IgD-negative memory B cell (primary cell): ENCODE results near the gene TMA7B. TPM values are rescaled to one million over a fixed set of nuclear protein-coding genes. Genes with fewer than 3 reads are reported as not detected.
A peak's percentile ranks its signal among the peaks of the same experiment; 100 is the strongest.

ENCODE experiments used
- H3K27ac Mint-ChIP-seq, 3 donors: one replicate each; pipeline ENCODE4 v1.8.0; 2020 to 2022; ENCODE audit warnings: mild to moderate bottlenecking in 3 of 3, mixed read lengths in 3 of 3, moderate library complexity in 1 of 3
- H3K27me3 Mint-ChIP-seq: one replicate; pipeline ENCODE4 v1.8.0; 2021; ENCODE audit warnings: mixed read lengths
- H3K36me3 Mint-ChIP-seq: one replicate; pipeline ENCODE4 v1.8.0; 2020; ENCODE audit warnings: mild to moderate bottlenecking, mixed read lengths
- H3K4me1 Mint-ChIP-seq, 3 donors: one replicate each; pipeline ENCODE4 v1.8.0; 2020 to 2022; ENCODE audit warnings: mixed read lengths in 3 of 3, mild to moderate bottlenecking in 1 of 3
- H3K4me3 Mint-ChIP-seq, 4 donors: one replicate each; pipeline ENCODE4 v1.8.0; 2020 to 2022; ENCODE audit warnings: mild to moderate bottlenecking in 4 of 4, mixed read lengths in 4 of 4, moderate library complexity in 3 of 4
- H3K9me3 Mint-ChIP-seq, 3 donors: one replicate each; pipeline ENCODE4 v1.8.0; 2020 to 2021; ENCODE audit warnings: mixed read lengths in 3 of 3, mild to moderate bottlenecking in 1 of 3
- polyA plus RNA-seq: library from polyadenylated mRNA; unstranded; fragments of 300-500 nt; fragmentation: Illumina TruSeq; gene quantifications from one replicate; pipeline ENCODE4 v1.2.3, GENCODE V29; 2021

Gene TMA7B
- polyA plus RNA-seq, 1 donor from 2014 or later, result 0.78 TPM

- Mint-ChIP-seq H3K4me1 (peaks cover 0 to 8% (median under 1%) of the 10 kb centered on the region in 3 donors), H3K9me3 (no peaks in the 10 kb centered on the region), H3K27me3 (peaks cover 3% of the 10 kb centered on the region), H3K4me3 (peak overlapping the region in 2 of 4 donors; percentile 24 to 70), H3K36me3 (peaks cover 3% of the 10 kb centered on the region), H3K27ac (no peak overlapping the region)
Measured at GRCh38 chr22:39925909-39926679, 34.1 kb upstream of the TMA7B start.

GRCh38 chr22:39926753-39927152, 33.4 kb upstream of the TMA7B start:
- H3K27ac Mint-ChIP-seq, result no peak overlapping the region
- H3K4me3 Mint-ChIP-seq, result peak overlapping the region in 1 of 4 donors; percentile 70
- no peaks in the 10 kb centered on the region for H3K9me3 Mint-ChIP-seq

GRCh38 chr22:39927544-39927943, 32.7 kb upstream of the TMA7B start:
- Mint-ChIP-seq H3K4me1 (peaks cover 0 to 5% (median 0%) of the 10 kb centered on the region in 3 donors), H3K27ac (no peak overlapping the region), H3K9me3 (no peaks in the 10 kb centered on the region), H3K4me3 (peak overlapping the region in 1 of 4 donors; percentile 39), H3K27me3 (no peaks in the 10 kb centered on the region), H3K36me3 (no peaks in the 10 kb centered on the region)

More at GRCh38 chr22:39926753-39927152, 33.4 kb upstream of the TMA7B start:
- H3K27me3 Mint-ChIP-seq, result peaks cover 3% of the 10 kb centered on the region
- peaks cover 0 to 8% (median 0%) of the 10 kb centered on the region in 3 donors for H3K4me1 Mint-ChIP-seq
- peaks cover 3% of the 10 kb centered on the region for H3K36me3 Mint-ChIP-seq

GRCh38 chr22:39928536-39929520, 31.4 kb upstream of the TMA7B start:
- no peaks in the 10 kb centered on the region for H3K9me3 Mint-ChIP-seq
- no peaks in the 10 kb centered on the region for H3K27me3 Mint-ChIP-seq
- no peak overlapping the region for H3K27ac Mint-ChIP-seq
- H3K36me3 Mint-ChIP-seq, result no peaks in the 10 kb centered on the region
- no peak overlapping the region for H3K4me3 Mint-ChIP-seq
- peaks cover 7 to 11% (median 10%) of the 10 kb centered on the region in 3 donors for H3K4me1 Mint-ChIP-seq

- no peak overlapping the region for H3K4me3 Mint-ChIP-seq
- peaks cover 20 to 27% (median 21%) of the 10 kb centered on the region in 3 donors for H3K4me1 Mint-ChIP-seq
- no peak overlapping the region for H3K27ac Mint-ChIP-seq
- no peaks in the 10 kb centered on the region for H3K36me3 Mint-ChIP-seq
- H3K27me3 Mint-ChIP-seq, result no peaks in the 10 kb centered on the region
- H3K9me3 Mint-ChIP-seq, result no peaks in the 10 kb centered on the region
Measured at GRCh38 chr22:39931251-39931650, 28.9 kb upstream of the TMA7B start.

GRCh38 chr22:39932166-39932565, 28.0 kb upstream of the TMA7B start:
- H3K36me3 Mint-ChIP-seq, result no peaks in the 10 kb centered on the region
- no peaks in the 10 kb centered on the region for H3K9me3 Mint-ChIP-seq
- H3K4me3 Mint-ChIP-seq, result no peak overlapping the region
- H3K27me3 Mint-ChIP-seq, result no peaks in the 10 kb centered on the region
- H3K4me1 Mint-ChIP-seq, result peaks cover 27 to 31% (median 30%) of the 10 kb centered on the region in 3 donors
- peak overlapping the region in 1 of 3 donors; percentile 9 for H3K27ac Mint-ChIP-seq

GRCh38 chr22:39932918-39933649, 27.1 kb upstream of the TMA7B start:
- Mint-ChIP-seq H3K27ac (peak overlapping the region in 2 of 3 donors; percentile 47 to 95), H3K4me3 (peak overlapping the region in 2 of 4 donors; percentile 67 to 77)

GRCh38 chr22:39933741-39934140, 26.5 kb upstream of the TMA7B start:
- H3K4me3 Mint-ChIP-seq, result peak overlapping the region in 2 of 4 donors; percentile 42 to 67
- no peaks in the 10 kb centered on the region for H3K9me3 Mint-ChIP-seq
- H3K27ac Mint-ChIP-seq, result peak overlapping the region in 2 of 3 donors; percentile 86 to 95

More at GRCh38 chr22:39932918-39933649, 27.1 kb upstream of the TMA7B start:
- Mint-ChIP-seq H3K4me1 (peaks cover 27 to 34% (median 31%) of the 10 kb centered on the region in 3 donors), H3K27me3 (no peaks in the 10 kb centered on the region), H3K9me3 (no peaks in the 10 kb centered on the region), H3K36me3 (no peaks in the 10 kb centered on the region)

GRCh38 chr22:39935116-39935515, 25.1 kb upstream of the TMA7B start:
- Mint-ChIP-seq H3K4me1 (peaks cover 27 to 34% (median 31%) of the 10 kb centered on the region in 3 donors), H3K9me3 (no peaks in the 10 kb centered on the region), H3K36me3 (no peaks in the 10 kb centered on the region), H3K4me3 (no peak overlapping the region), H3K27me3 (no peaks in the 10 kb centered on the region), H3K27ac (peak overlapping the region in 1 of 3 donors; percentile 2)

More at GRCh38 chr22:39933741-39934140, 26.5 kb upstream of the TMA7B start:
- no peaks in the 10 kb centered on the region for H3K27me3 Mint-ChIP-seq
- H3K36me3 Mint-ChIP-seq, result no peaks in the 10 kb centered on the region
- H3K4me1 Mint-ChIP-seq, result peaks cover 27 to 34% (median 31%) of the 10 kb centered on the region in 3 donors

GRCh38 chr22:39935612-39936011, 24.6 kb upstream of the TMA7B start:
- Mint-ChIP-seq H3K27ac (peak overlapping the region in 1 of 3 donors; percentile 79), H3K9me3 (no peaks in the 10 kb centered on the region), H3K4me1 (peaks cover 31 to 36% (median 35%) of the 10 kb centered on the region in 3 donors), H3K36me3 (no peaks in the 10 kb centered on the region), H3K4me3 (peak overlapping the region in 2 of 4 donors; percentile 53 to 75), H3K27me3 (no peaks in the 10 kb centered on the region)

- H3K36me3 Mint-ChIP-seq, result no peaks in the 10 kb centered on the region
- peak overlapping the region in 2 of 3 donors; percentile 73 to 79 for H3K27ac Mint-ChIP-seq
- H3K9me3 Mint-ChIP-seq, result no peaks in the 10 kb centered on the region
- H3K4me3 Mint-ChIP-seq, result peak overlapping the region in 2 of 4 donors; percentile 75 to 77
- no peaks in the 10 kb centered on the region for H3K27me3 Mint-ChIP-seq
- peaks cover 34 to 40% (median 40%) of the 10 kb centered on the region in 3 donors for H3K4me1 Mint-ChIP-seq
Measured at GRCh38 chr22:39936523-39937145, 23.6 kb upstream of the TMA7B start.

GRCh38 chr22:39937906-39938305, 22.3 kb upstream of the TMA7B start:
- Mint-ChIP-seq H3K36me3 (no peaks in the 10 kb centered on the region), H3K4me1 (peaks cover 35 to 39% (median 39%) of the 10 kb centered on the region in 3 donors), H3K9me3 (no peaks in the 10 kb centered on the region), H3K27me3 (no peaks in the 10 kb centered on the region), H3K4me3 (no peak overlapping the region), H3K27ac (peak overlapping the region in 2 of 3 donors; percentile 6 to 77)

- H3K9me3 Mint-ChIP-seq, result no peaks in the 10 kb centered on the region
- no peaks in the 10 kb centered on the region for H3K27me3 Mint-ChIP-seq
- no peak overlapping the region for H3K4me3 Mint-ChIP-seq
- no peaks in the 10 kb centered on the region for H3K36me3 Mint-ChIP-seq
- H3K27ac Mint-ChIP-seq, result peak overlapping the region in 1 of 3 donors; percentile 77
- peaks cover 30 to 35% (median 34%) of the 10 kb centered on the region in 3 donors for H3K4me1 Mint-ChIP-seq
Measured at GRCh38 chr22:39938509-39939111, 21.6 kb upstream of the TMA7B start.
